ENCODE results near the gene SLC40A1. TPM values are rescaled to one million over a fixed set of nuclear protein-coding genes. Genes with fewer than 3 reads are reported as not detected.

Gene SLC40A1
- polyA plus RNA-seq, 4 donors: 72.6 to 527 (median 154) TPM

DNA sequence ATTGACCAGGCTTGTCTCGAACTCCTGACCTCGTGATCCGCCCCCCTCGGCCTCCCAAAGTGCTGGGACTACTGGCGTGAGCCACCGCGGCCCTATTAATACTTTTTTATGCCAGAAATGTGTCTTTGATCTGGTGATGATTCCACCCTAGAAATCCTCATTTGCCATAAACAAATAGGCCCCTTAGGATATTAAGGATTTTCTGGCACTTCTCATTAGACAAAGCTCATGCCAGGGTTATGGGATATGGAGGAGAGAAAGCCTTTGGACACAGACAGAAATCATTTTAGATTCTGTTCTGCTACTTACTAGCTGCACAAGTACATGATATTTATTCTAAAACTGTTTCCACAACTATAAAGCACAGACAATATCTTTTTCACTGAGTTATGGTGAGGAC is 24.1 kb downstream of the SLC40A1 start:
- WGBS, 3 donors: 87 to 92% (median 89%) methylated on average over 7 of the region's 7 CpGs
- no peak for DNase-seq
- H3K4me3 ChIP-seq (ENCODE audit: low read depth in 1 of 3, low read length in 3 of 3): no peak overlapping the region
- no peaks in the 10 kb centered on the region for H3K9me3 ChIP-seq (ENCODE audit: control insufficient read depth in 2 of 2, insufficient read depth in 1 of 2, low read depth in 1 of 2, low read length in 1 of 2)
- peaks cover 2 to 71% (median 6%) of the 10 kb centered on the region in 3 donors for H3K4me1 ChIP-seq (ENCODE audit: control insufficient read depth in 3 of 3, insufficient read depth in 2 of 3, low read depth in 1 of 3, low read length in 2 of 3)
- H3K36me3 ChIP-seq (ENCODE audit: control insufficient read depth in 3 of 3, insufficient read depth in 2 of 3, low read depth in 1 of 3, low read length in 3 of 3): peaks cover 0 to 8% (median 2%) of the 10 kb centered on the region in 3 donors
- H3K27ac ChIP-seq (ENCODE audit: low read depth in 1 of 3, low read length in 2 of 3): peak overlapping the region in 1 of 3 donors; percentile 77
- H3K27me3 ChIP-seq (ENCODE audit: control insufficient read depth in 3 of 3, insufficient read depth in 3 of 3, low read length in 3 of 3): no peaks in the 10 kb centered on the region
- FAIRE-seq: no peak

DNA sequence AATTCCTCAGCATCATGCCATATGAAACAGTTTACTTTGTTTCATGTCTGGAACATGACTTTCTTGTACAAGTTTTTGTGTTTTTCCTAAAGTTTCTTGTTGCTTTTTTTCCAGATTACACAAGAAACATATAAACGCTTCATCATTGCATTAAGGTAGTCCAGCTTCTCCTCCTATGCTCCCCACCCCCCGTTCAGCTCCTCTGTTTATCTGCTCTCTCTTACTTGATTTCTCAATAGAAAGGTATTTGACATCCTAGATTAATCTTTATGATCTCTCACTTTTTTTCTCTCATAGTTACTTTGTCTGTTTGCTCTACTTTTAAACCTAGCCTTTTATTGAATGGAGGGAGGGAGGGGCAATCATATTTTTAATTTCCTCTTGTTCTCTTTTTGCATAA is 25.4 kb downstream of the SLC40A1 start:
- H3K36me3 ChIP-seq (ENCODE audit: control insufficient read depth in 3 of 3, insufficient read depth in 2 of 3, low read depth in 1 of 3, low read length in 3 of 3): peaks cover 0 to 8% (median 0%) of the 10 kb centered on the region in 3 donors

DNA sequence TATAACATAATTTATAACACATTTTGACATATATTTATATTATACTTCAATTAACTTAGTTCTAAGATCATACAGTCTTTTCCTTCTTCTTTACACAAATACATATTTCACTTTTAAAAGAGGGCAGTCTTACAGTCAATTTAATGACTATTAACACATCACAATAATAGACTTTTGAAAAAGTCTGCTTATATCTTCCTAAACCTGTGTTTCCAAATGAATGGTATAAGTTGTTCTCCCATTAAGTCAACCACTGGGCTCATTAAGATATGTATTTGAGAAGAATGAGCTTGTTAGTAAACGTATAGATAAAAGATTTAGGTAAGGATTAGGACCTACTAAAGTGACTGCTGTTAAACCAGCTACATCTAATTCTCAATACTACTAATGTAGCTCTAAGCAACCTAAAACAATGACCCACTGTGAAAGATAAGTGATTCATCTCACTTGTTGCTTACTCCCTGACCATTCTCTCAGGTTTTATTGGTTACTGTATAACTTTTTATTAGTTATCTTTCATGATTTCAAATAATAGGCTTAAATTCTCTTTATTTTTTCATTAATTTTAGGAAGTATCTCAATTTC is 27.0 kb downstream of the SLC40A1 start:
- Histone ChIP-seq H3K4me1 (ENCODE audit: control insufficient read depth in 3 of 3, insufficient read depth in 2 of 3, low read depth in 1 of 3, low read length in 2 of 3) (peaks cover 2 to 51% (median 2%) of the 10 kb centered on the region in 3 donors), H3K9me3 (ENCODE audit: control insufficient read depth in 2 of 2, insufficient read depth in 1 of 2, low read depth in 1 of 2, low read length in 1 of 2) (no peaks in the 10 kb centered on the region), H3K4me3 (ENCODE audit: low read depth in 1 of 3, low read length in 3 of 3) (no peak overlapping the region), H3K27ac (ENCODE audit: low read depth in 1 of 3, low read length in 2 of 3) (peak overlapping the region in 1 of 3 donors; percentile 90), H3K36me3 (ENCODE audit: control insufficient read depth in 3 of 3, insufficient read depth in 2 of 3, low read depth in 1 of 3, low read length in 3 of 3) (peaks cover 0 to 2% (median 0%) of the 10 kb centered on the region in 3 donors), H3K27me3 (ENCODE audit: control insufficient read depth in 3 of 3, insufficient read depth in 3 of 3, low read length in 3 of 3) (no peaks in the 10 kb centered on the region)
- DNase-seq (no peak), FAIRE-seq (no peak)
- 19 to 50% (median 46%) methylated on average over 1 of the region's 1 CpG for WGBS, 3 donors

More for the DNA sequence above, 25.4 kb downstream of the SLC40A1 start:
- DNase-seq (peak in 1 of 2 donors; percentile 67), FAIRE-seq (no peak)
- Histone ChIP-seq H3K4me3 (ENCODE audit: low read depth in 1 of 3, low read length in 3 of 3) (no peak overlapping the region), H3K27me3 (ENCODE audit: control insufficient read depth in 3 of 3, insufficient read depth in 3 of 3, low read length in 3 of 3) (no peaks in the 10 kb centered on the region), H3K27ac (ENCODE audit: low read depth in 1 of 3, low read length in 2 of 3) (peak overlapping the region in 1 of 3 donors; percentile 77), H3K4me1 (ENCODE audit: control insufficient read depth in 3 of 3, insufficient read depth in 2 of 3, low read depth in 1 of 3, low read length in 2 of 3) (peaks cover 2 to 66% (median 4%) of the 10 kb centered on the region in 3 donors), H3K9me3 (ENCODE audit: control insufficient read depth in 2 of 2, insufficient read depth in 1 of 2, low read depth in 1 of 2, low read length in 1 of 2) (no peaks in the 10 kb centered on the region)
- WGBS, 3 donors: 41 to 56% (median 55%) methylated on average over 2 of the region's 2 CpGs

DNA sequence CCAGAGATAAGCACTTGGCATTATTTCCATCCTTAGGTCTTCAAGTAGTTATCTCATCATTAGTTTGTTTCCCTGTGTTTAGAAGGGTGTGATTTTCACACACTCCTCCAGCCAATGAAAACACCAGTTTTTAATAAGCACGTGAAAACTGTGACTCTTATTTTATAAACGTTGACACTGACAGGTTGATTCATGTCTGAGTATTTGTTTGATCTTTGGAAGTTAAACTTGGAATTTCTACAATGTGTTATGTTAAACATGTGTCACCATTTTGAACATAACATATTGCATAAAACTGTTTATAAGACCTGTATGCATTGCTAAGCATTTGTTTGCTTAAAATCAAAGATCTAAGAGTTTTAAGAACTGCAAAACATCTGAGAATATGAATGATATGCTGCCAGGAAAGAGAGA is 27.6 kb downstream of the SLC40A1 start:
- Histone ChIP-seq H3K4me1 (ENCODE audit: control insufficient read depth in 3 of 3, insufficient read depth in 2 of 3, low read depth in 1 of 3, low read length in 2 of 3) (peaks cover 2 to 45% (median 2%) of the 10 kb centered on the region in 3 donors), H3K36me3 (ENCODE audit: control insufficient read depth in 3 of 3, insufficient read depth in 2 of 3, low read depth in 1 of 3, low read length in 3 of 3) (no peaks in the 10 kb centered on the region), H3K4me3 (ENCODE audit: low read depth in 1 of 3, low read length in 3 of 3) (no peak overlapping the region), H3K27me3 (ENCODE audit: control insufficient read depth in 3 of 3, insufficient read depth in 3 of 3, low read length in 3 of 3) (no peaks in the 10 kb centered on the region), H3K9me3 (ENCODE audit: control insufficient read depth in 2 of 2, insufficient read depth in 1 of 2, low read depth in 1 of 2, low read length in 1 of 2) (no peaks in the 10 kb centered on the region), H3K27ac (ENCODE audit: low read depth in 1 of 3, low read length in 2 of 3) (peak overlapping the region in 1 of 3 donors; percentile 90)
- DNase-seq (no peak), FAIRE-seq (no peak)
- 11 to 25% (median 18%) methylated on average over 2 of the region's 2 CpGs for WGBS, 3 donors

DNA sequence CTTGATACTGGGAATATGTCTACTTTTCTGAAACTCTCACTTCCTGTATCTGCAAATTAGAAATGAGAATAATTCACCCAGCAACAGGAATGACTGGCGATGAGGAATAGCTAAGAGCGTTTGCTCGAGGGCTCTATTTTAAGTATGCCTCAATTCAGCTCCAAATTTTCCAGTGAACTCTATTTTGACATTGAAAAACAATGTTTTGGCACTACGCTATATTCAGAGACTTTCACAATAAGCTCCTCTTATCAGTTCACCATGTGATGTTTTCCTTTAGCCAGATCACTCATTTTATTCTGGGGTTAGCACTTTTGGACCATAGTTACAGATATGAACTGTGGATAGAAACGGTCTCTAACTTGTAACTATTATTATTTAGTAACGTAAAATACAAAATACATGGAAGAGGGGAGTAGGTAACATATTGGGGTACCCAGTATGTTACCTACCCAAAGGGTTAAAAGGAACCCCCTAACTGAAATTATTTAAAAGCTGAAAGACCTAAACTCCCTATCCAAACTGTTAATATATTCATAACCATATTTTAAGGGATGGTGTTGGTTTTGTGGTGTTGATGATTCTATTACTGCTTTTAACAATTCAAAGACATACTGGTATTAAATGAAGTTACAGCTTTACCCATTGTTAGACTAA is 28.1 kb downstream of the SLC40A1 start:
- 35 to 57% (median 57%) methylated on average over 6 of the region's 6 CpGs for WGBS, 3 donors
- Histone ChIP-seq H3K27ac (ENCODE audit: low read depth in 1 of 3, low read length in 2 of 3) (peak overlapping the region in 1 of 3 donors; percentile 90), H3K36me3 (ENCODE audit: control insufficient read depth in 3 of 3, insufficient read depth in 2 of 3, low read depth in 1 of 3, low read length in 3 of 3) (no peaks in the 10 kb centered on the region), H3K4me1 (ENCODE audit: control insufficient read depth in 3 of 3, insufficient read depth in 2 of 3, low read depth in 1 of 3, low read length in 2 of 3) (peaks cover 2 to 43% (median 2%) of the 10 kb centered on the region in 3 donors), H3K4me3 (ENCODE audit: low read depth in 1 of 3, low read length in 3 of 3) (no peak overlapping the region), H3K9me3 (ENCODE audit: control insufficient read depth in 2 of 2, insufficient read depth in 1 of 2, low read depth in 1 of 2, low read length in 1 of 2) (no peaks in the 10 kb centered on the region), H3K27me3 (ENCODE audit: control insufficient read depth in 3 of 3, insufficient read depth in 3 of 3, low read length in 3 of 3) (no peaks in the 10 kb centered on the region)
- DNase-seq (peak in 1 of 2 donors; percentile 69), FAIRE-seq (no peak)

DNA sequence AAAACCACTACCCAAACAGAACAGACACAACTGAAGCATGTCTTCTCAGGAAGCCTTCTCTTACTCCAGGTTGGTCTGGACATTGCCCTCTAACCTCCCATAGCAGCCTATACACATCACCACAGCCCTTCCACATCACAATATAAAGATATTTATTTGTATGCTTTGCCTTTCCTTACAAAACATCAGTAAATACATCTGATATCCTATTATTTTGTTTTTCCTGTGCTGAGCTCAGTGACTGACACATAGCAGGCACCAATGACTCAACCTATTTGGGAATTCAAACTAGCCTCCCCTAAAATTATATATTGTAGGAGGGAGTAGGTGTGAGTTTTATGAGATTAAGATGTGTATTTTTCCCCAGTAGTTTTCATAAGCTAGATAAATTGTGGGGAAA is 28.8 kb downstream of the SLC40A1 start:
- Histone ChIP-seq H3K27ac (ENCODE audit: low read depth in 1 of 3, low read length in 2 of 3) (peak overlapping the region in 1 of 3 donors; percentile 90), H3K4me1 (ENCODE audit: control insufficient read depth in 3 of 3, insufficient read depth in 2 of 3, low read depth in 1 of 3, low read length in 2 of 3) (peaks cover 2 to 43% (median 2%) of the 10 kb centered on the region in 3 donors), H3K9me3 (ENCODE audit: control insufficient read depth in 2 of 2, insufficient read depth in 1 of 2, low read depth in 1 of 2, low read length in 1 of 2) (no peaks in the 10 kb centered on the region), H3K27me3 (ENCODE audit: control insufficient read depth in 3 of 3, insufficient read depth in 3 of 3, low read length in 3 of 3) (no peaks in the 10 kb centered on the region), H3K36me3 (ENCODE audit: control insufficient read depth in 3 of 3, insufficient read depth in 2 of 3, low read depth in 1 of 3, low read length in 3 of 3) (no peaks in the 10 kb centered on the region), H3K4me3 (ENCODE audit: low read depth in 1 of 3, low read length in 3 of 3) (no peak overlapping the region)
- FAIRE-seq: no peak
- no peak for DNase-seq

DNA sequence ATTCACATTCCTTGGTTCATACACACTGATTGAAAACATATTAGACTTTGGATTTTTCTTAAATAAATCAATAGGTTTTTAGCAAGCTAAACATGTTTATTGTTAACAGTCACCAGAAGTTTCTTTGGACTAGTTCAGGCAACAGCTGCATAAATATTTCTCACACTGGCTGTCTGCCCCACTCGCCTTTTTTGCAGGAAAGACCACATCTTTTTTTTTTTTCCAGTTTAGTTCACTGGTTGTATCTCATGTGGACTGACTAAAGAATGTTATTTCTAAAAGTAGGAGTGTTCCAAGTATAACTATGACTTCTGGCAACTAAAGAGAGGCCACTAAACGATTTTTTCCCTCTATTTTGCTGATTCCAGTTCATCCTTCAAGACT is 31.1 kb downstream of the SLC40A1 start:
- Histone ChIP-seq H3K9me3 (ENCODE audit: control insufficient read depth in 2 of 2, insufficient read depth in 1 of 2, low read depth in 1 of 2, low read length in 1 of 2) (no peaks in the 10 kb centered on the region), H3K4me3 (ENCODE audit: low read depth in 1 of 3, low read length in 3 of 3) (no peak overlapping the region), H3K27ac (ENCODE audit: low read depth in 1 of 3, low read length in 2 of 3) (no peak overlapping the region), H3K27me3 (ENCODE audit: control insufficient read depth in 3 of 3, insufficient read depth in 3 of 3, low read length in 3 of 3) (no peaks in the 10 kb centered on the region), H3K4me1 (ENCODE audit: control insufficient read depth in 3 of 3, insufficient read depth in 2 of 3, low read depth in 1 of 3, low read length in 2 of 3) (peaks cover 0 to 24% (median 0%) of the 10 kb centered on the region in 3 donors), H3K36me3 (ENCODE audit: control insufficient read depth in 3 of 3, insufficient read depth in 2 of 3, low read depth in 1 of 3, low read length in 3 of 3) (no peaks in the 10 kb centered on the region)
- FAIRE-seq (no peak), DNase-seq (no peak)
- WGBS, 3 donors: 45 to 54% (median 47%) methylated on average over 2 of the region's 2 CpGs

DNA sequence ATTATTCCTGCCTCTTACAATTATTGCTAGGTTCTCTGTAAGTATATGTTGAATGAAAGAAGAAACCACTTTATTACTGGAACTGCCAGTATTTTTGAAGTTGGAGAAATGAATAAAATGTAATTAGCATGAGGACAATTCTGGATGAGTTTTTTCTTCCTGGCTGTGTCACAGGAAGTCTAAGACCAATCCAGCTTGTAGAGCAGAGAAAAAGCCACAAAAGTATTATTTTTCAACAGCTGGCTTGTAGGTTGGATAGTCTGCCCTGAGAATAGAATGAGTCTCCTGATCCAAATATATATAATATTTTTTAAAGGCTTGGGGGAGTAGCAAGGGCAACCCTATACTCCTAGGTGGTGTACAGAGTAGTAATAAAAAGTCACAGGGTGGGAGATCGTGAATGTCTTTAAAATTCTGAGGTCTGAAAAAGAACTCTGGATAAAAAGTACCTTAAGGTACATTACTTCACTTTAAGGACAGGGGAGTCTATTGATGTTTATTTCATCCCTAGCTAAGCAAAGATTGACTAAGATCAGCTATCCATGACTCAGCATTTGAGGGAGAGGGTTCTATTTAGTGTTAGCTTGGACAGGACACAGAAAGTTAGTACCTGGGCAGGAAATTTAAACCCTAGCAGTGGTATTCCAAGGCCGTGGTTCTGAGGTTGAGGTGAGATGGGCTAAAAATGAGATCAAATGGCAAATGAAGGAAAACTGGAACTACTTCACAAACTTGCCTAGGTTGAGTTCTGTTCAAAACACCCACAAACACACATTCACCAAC is 31.7 kb downstream of the SLC40A1 start:
- Histone ChIP-seq H3K27ac (ENCODE audit: low read depth in 1 of 3, low read length in 2 of 3) (no peak overlapping the region), H3K4me1 (ENCODE audit: control insufficient read depth in 3 of 3, insufficient read depth in 2 of 3, low read depth in 1 of 3, low read length in 2 of 3) (peaks cover 0 to 19% (median 0%) of the 10 kb centered on the region in 3 donors), H3K27me3 (ENCODE audit: control insufficient read depth in 3 of 3, insufficient read depth in 3 of 3, low read length in 3 of 3) (no peaks in the 10 kb centered on the region), H3K4me3 (ENCODE audit: low read depth in 1 of 3, low read length in 3 of 3) (no peak overlapping the region), H3K36me3 (ENCODE audit: control insufficient read depth in 3 of 3, insufficient read depth in 2 of 3, low read depth in 1 of 3, low read length in 3 of 3) (no peaks in the 10 kb centered on the region), H3K9me3 (ENCODE audit: control insufficient read depth in 2 of 2, insufficient read depth in 1 of 2, low read depth in 1 of 2, low read length in 1 of 2) (no peaks in the 10 kb centered on the region)
- no peak for FAIRE-seq
- 65 to 70% (median 70%) methylated on average over 2 of the region's 2 CpGs for WGBS, 3 donors
- DNase-seq: no peak
